ENCODE results near the gene SLC6A16.

The SLC6A16 gene

GRCh38 chr19:49342291-49342721, 17.3 kb upstream of the SLC6A16 start:
- H3K4me1 ChIP-seq (ENCODE audit: insufficient read depth, low read length), result peaks cover 5% of the 10 kb centered on the region
- H3K27me3 ChIP-seq (ENCODE audit: control insufficient read depth in 1 of 2, insufficient read depth in 2 of 2, low read length in 2 of 2), result no peaks in the 10 kb centered on the region
- peaks cover 46% of the 10 kb centered on the region for H3K36me3 ChIP-seq (ENCODE audit: insufficient read depth, low read length)
- H3K4me3 ChIP-seq (ENCODE audit: low read depth in 1 of 2, low read length in 2 of 2), result no peak overlapping the region
- no peak overlapping the region for H3K9ac ChIP-seq (ENCODE audit: low read length)
- H3K27ac ChIP-seq (ENCODE audit: low read depth, low read length), result no peak overlapping the region
- H3K9me3 ChIP-seq (ENCODE audit: low read length), result no peaks in the 10 kb centered on the region

DNA sequence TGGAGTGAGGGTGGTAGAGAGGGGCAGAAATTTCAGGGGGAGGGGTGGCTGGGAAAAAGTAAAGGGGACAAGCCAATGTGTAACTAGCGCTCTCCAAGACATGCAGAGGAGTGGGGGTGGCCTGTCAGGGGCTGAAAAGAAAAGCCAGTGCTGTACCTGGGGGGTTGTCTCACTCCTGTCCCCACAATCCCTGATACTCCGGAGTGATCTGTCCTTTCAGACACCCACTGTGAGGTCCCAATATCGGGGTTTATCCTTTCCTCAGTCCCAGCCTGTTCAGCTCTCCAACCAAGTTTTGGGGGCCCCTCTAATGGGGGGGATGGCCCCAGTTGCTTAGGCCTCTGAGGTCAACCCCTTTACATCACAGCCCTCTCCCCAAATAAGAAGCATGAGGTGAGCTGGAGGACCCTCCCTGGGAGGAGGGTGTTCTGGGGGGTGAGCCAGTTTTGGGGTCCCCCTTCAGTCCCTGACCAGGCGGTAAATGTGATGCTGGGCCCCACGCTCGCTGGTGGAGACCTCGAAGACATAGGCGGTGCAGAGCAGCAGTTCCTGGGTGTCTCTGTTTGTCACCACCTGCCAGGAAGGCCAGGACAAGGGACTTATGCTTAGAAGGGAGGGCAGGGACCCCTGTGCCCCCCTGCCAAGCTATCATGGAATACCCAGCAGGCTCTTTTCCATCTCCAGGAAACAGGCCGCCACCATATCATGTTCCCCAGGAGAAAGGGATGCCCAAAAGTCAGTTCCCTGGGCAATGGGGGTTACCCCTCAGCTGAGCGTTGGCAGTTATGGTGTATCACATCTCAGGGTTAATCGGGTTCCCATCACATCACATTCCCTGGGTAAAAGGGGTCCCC, 16.1 kb upstream of the SLC6A16 start:
- H3K27ac ChIP-seq (ENCODE audit: low read depth, low read length), result no peak overlapping the region
- peaks cover 5% of the 10 kb centered on the region for H3K4me1 ChIP-seq (ENCODE audit: insufficient read depth, low read length)
- H3K36me3 ChIP-seq (ENCODE audit: insufficient read depth, low read length), result peaks cover 39% of the 10 kb centered on the region
- no peak overlapping the region for H3K9ac ChIP-seq (ENCODE audit: low read length)
- no peaks in the 10 kb centered on the region for H3K27me3 ChIP-seq (ENCODE audit: control insufficient read depth in 1 of 2, insufficient read depth in 2 of 2, low read length in 2 of 2)
- no peak overlapping the region for H3K4me3 ChIP-seq (ENCODE audit: low read depth in 1 of 2, low read length in 2 of 2)
- H3K9me3 ChIP-seq (ENCODE audit: low read length), result no peaks in the 10 kb centered on the region

- Histone ChIP-seq H3K27ac (ENCODE audit: low read depth, low read length) (peak overlapping the region; percentile 61), H3K4me3 (ENCODE audit: low read depth in 1 of 2, low read length in 2 of 2) (peak overlapping the region in 1 of 2 donors; percentile 58), H3K9me3 (ENCODE audit: low read length) (no peaks in the 10 kb centered on the region), H3K36me3 (ENCODE audit: insufficient read depth, low read length) (peaks cover 36% of the 10 kb centered on the region), H3K27me3 (ENCODE audit: control insufficient read depth in 1 of 2, insufficient read depth in 2 of 2, low read length in 2 of 2) (no peaks in the 10 kb centered on the region), H3K9ac (ENCODE audit: low read length) (no peak overlapping the region), H3K4me1 (ENCODE audit: insufficient read depth, low read length) (peaks cover 5% of the 10 kb centered on the region)
These were observed 15.3 kb upstream of the SLC6A16 start for GRCh38 chr19:49340069-49340864.

GRCh38 chr19:49339301-49340068, 14.5 kb upstream of the SLC6A16 start:
- H3K4me1 ChIP-seq (ENCODE audit: insufficient read depth, low read length), result peaks cover 5% of the 10 kb centered on the region
- H3K27me3 ChIP-seq (ENCODE audit: control insufficient read depth in 1 of 2, insufficient read depth in 2 of 2, low read length in 2 of 2), result no peaks in the 10 kb centered on the region
- H3K4me3 ChIP-seq (ENCODE audit: low read depth in 1 of 2, low read length in 2 of 2), result peak overlapping the region; percentile 58 to 59
- H3K9me3 ChIP-seq (ENCODE audit: low read length), result no peaks in the 10 kb centered on the region
- H3K9ac ChIP-seq (ENCODE audit: low read length), result no peak overlapping the region
- H3K27ac ChIP-seq (ENCODE audit: low read depth, low read length), result peak overlapping the region; percentile 61
- peaks cover 28% of the 10 kb centered on the region for H3K36me3 ChIP-seq (ENCODE audit: insufficient read depth, low read length)

GRCh38 chr19:49338691-49339300, 13.8 kb upstream of the SLC6A16 start:
- Histone ChIP-seq H3K9me3 (ENCODE audit: low read length) (no peaks in the 10 kb centered on the region), H3K4me1 (ENCODE audit: insufficient read depth, low read length) (peaks cover 5% of the 10 kb centered on the region)

GRCh38 chr19:49338023-49338677, 13.2 kb upstream of the SLC6A16 start:
- no peak overlapping the region for H3K27ac ChIP-seq (ENCODE audit: low read depth, low read length)
- peak overlapping the region in 1 of 2 donors; percentile 59 for H3K4me3 ChIP-seq (ENCODE audit: low read depth in 1 of 2, low read length in 2 of 2)
- H3K27me3 ChIP-seq (ENCODE audit: control insufficient read depth in 1 of 2, insufficient read depth in 2 of 2, low read length in 2 of 2), result no peaks in the 10 kb centered on the region
- peaks cover 5% of the 10 kb centered on the region for H3K4me1 ChIP-seq (ENCODE audit: insufficient read depth, low read length)
- H3K36me3 ChIP-seq (ENCODE audit: insufficient read depth, low read length), result peaks cover 19% of the 10 kb centered on the region
- H3K9ac ChIP-seq (ENCODE audit: low read length), result no peak overlapping the region
- no peaks in the 10 kb centered on the region for H3K9me3 ChIP-seq (ENCODE audit: low read length)

More at GRCh38 chr19:49338691-49339300, 13.8 kb upstream of the SLC6A16 start:
- H3K27ac ChIP-seq (ENCODE audit: low read depth, low read length), result peak overlapping the region; percentile 48
- H3K4me3 ChIP-seq (ENCODE audit: low read depth in 1 of 2, low read length in 2 of 2), result peak overlapping the region; percentile 58 to 59
- no peaks in the 10 kb centered on the region for H3K27me3 ChIP-seq (ENCODE audit: control insufficient read depth in 1 of 2, insufficient read depth in 2 of 2, low read length in 2 of 2)
- no peak overlapping the region for H3K9ac ChIP-seq (ENCODE audit: low read length)
- peaks cover 24% of the 10 kb centered on the region for H3K36me3 ChIP-seq (ENCODE audit: insufficient read depth, low read length)

- no peak overlapping the region for H3K4me3 ChIP-seq (ENCODE audit: low read depth in 1 of 2, low read length in 2 of 2)
- no peak overlapping the region for H3K27ac ChIP-seq (ENCODE audit: low read depth, low read length)
- peaks cover 5% of the 10 kb centered on the region for H3K4me1 ChIP-seq (ENCODE audit: insufficient read depth, low read length)
- H3K9me3 ChIP-seq (ENCODE audit: low read length), result no peaks in the 10 kb centered on the region
- no peaks in the 10 kb centered on the region for H3K27me3 ChIP-seq (ENCODE audit: control insufficient read depth in 1 of 2, insufficient read depth in 2 of 2, low read length in 2 of 2)
- peaks cover 12% of the 10 kb centered on the region for H3K36me3 ChIP-seq (ENCODE audit: insufficient read depth, low read length)
- no peak overlapping the region for H3K9ac ChIP-seq (ENCODE audit: low read length)
These were observed 12.5 kb upstream of the SLC6A16 start for GRCh38 chr19:49337267-49338022.

DNA sequence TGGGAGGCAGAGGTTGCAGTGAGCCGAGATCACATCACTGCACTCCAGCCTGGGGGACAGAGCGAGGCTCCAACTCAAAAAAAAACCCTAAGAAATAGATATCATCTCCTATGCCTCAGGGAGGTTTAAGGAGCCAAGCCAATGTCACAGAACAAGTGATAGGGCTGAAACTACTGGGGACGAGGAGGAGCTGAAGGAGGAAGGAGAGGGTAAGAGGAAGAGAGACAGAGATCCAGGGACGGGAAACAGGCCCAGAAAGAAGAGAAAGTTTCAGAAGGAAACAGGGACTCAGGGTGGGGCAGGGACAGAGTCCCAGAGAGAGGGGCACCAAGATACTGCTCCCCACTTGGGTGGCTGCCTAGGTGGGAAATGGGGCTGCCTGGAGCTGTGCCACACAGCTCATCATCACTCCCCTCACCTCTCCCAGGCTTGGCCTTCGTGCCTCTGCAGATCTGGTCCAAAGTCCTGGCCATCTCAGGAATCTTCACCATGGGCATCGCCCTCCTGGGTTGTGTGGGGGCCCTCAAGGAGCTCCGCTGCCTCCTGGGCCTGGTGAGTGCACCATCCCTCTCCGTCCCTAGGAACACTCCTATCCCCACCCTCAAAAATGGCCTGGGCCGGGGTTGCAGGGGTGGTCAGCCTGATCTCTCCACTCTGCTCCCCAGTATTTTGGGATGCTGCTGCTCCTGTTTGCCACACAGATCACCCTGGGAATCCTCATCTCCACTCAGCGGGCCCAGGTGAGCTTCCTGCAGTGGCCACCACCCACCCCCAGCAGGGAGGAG, 11.7 kb upstream of the SLC6A16 start:
- H3K4me1 ChIP-seq (ENCODE audit: insufficient read depth, low read length), result peaks cover 5% of the 10 kb centered on the region
- no peak overlapping the region for H3K9ac ChIP-seq (ENCODE audit: low read length)
- no peak overlapping the region for H3K4me3 ChIP-seq (ENCODE audit: low read depth in 1 of 2, low read length in 2 of 2)
- H3K27me3 ChIP-seq (ENCODE audit: control insufficient read depth in 1 of 2, insufficient read depth in 2 of 2, low read length in 2 of 2), result no peaks in the 10 kb centered on the region
- H3K36me3 ChIP-seq (ENCODE audit: insufficient read depth, low read length), result peaks cover 9% of the 10 kb centered on the region
- H3K9me3 ChIP-seq (ENCODE audit: low read length), result no peaks in the 10 kb centered on the region
- H3K27ac ChIP-seq (ENCODE audit: low read depth, low read length), result no peak overlapping the region

DNA sequence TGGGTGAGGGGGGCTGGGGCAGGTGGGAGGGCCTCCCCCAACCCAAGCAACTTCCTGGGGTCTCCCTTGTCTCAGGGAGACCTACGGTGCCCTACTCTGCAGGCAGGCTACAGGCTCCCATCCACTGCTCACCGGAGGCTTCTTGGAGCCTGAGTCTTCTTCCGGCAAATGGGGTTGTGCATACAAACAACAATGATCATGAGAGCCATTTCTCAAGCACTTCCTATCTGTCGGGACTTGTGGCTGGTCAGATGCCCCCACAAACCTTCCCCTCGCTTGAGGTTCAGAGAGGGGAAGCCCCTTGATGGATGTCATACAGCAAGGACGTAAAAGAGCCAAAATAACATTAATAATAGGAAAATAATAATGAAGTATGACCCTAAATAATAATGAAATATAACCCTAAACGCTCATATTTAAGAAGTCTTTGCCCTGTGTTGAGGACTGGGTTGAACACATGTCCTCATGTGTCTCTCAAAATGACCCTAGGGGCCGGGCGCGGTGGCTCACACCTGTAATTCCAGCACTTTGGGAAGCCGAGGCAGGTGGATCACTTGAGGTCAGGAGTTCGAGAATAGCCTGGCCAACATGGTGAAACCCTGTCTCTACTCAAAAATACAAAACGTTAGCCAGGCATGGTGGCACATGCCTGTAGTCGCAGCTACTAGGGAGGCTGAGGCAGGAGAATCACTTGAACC, 10.9 kb upstream of the SLC6A16 start:
- Histone ChIP-seq H3K9me3 (ENCODE audit: low read length) (no peaks in the 10 kb centered on the region), H3K36me3 (ENCODE audit: insufficient read depth, low read length) (peaks cover 2% of the 10 kb centered on the region), H3K27ac (ENCODE audit: low read depth, low read length) (no peak overlapping the region), H3K4me3 (ENCODE audit: low read depth in 1 of 2, low read length in 2 of 2) (no peak overlapping the region), H3K4me1 (ENCODE audit: insufficient read depth, low read length) (peaks cover 5% of the 10 kb centered on the region), H3K27me3 (ENCODE audit: control insufficient read depth in 1 of 2, insufficient read depth in 2 of 2, low read length in 2 of 2) (no peaks in the 10 kb centered on the region), H3K9ac (ENCODE audit: low read length) (no peak overlapping the region)

Data from muscle layer of colon (tissue), 2 donors.